Muscle of leg (tissue), 9 donors: ENCODE measurements around the gene INPP4A. TPM values are rescaled to one million over a fixed set of nuclear protein-coding genes. Genes with fewer than 3 reads are reported as not detected.

ENCODE experiments used
- polyA plus RNA-seq, 8 donors: library from polyadenylated mRNA; unstranded; fragments of 120-200 nt; gene quantifications; one replicate each; pipeline versions ENCODE4 v1.2.1 to v1.2.3, GENCODE V29; 2013; ENCODE audit warnings: inconsistent platforms in 1 of 8, low replicate concordance in 1 of 8; ENCODE audit not compliant: insufficient read length in 8 of 8, insufficient read depth in 1 of 8
- total RNA-seq: library from RNA; stranded (reverse); fragments of 120-200 nt; gene quantifications from one replicate; pipeline ENCODE4 v1.2.4, GENCODE V29; 2013

INPP4A gene
- total and polyA plus RNA-seq, 9 donors = 8.9 to 17.0 (median 13.0) TPM

Other genes with a start within 250 kb of the INPP4A start
- 0.40 TPM for gene CNGA3, start 98.4 kb upstream of the INPP4A start, total RNA-seq
- gene CNGA3, start 98.4 kb upstream of the INPP4A start, polyA plus RNA-seq = 1 to 10 TPM in 1 of 8 donors, under 1 TPM in 7; 0.35 to 1.5 (median 0.65) TPM
- gene COA5, start 163.7 kb downstream of the INPP4A start, total RNA-seq = 43.5 TPM
- gene COA5, start 163.7 kb downstream of the INPP4A start, polyA plus RNA-seq = 10 to 100 TPM; 38.0 to 47.0 (median 41.7) TPM
- gene UNC50, start 163.7 kb downstream of the INPP4A start, total RNA-seq = 36.5 TPM
- gene UNC50, start 163.7 kb downstream of the INPP4A start, polyA plus RNA-seq = 10 to 100 TPM; 24.6 to 33.7 (median 30.6) TPM